ENCODE measurements around the gene WNT7A.

The WNT7A gene

GRCh38 chr3:13792051-13792490 is 87.8 kb downstream of the WNT7A start:
- Histone ChIP-seq H3K4me1 (ENCODE audit: control insufficient read depth, insufficient read depth, low read length) (no peaks in the 10 kb centered on the region), H3K27me3 (ENCODE audit: control insufficient read depth, insufficient read depth, low read length) (no peaks in the 10 kb centered on the region), H3K4me3 (ENCODE audit: low read depth, low read length) (no peak overlapping the region), H3K36me3 (ENCODE audit: control insufficient read depth, insufficient read depth, low read length) (no peaks in the 10 kb centered on the region), H3K9ac (ENCODE audit: low read depth, low read length) (no peak overlapping the region), H3K9me3 (ENCODE audit: control insufficient read depth, insufficient read depth, low read length) (no peaks in the 10 kb centered on the region)

GRCh38 chr3:13791198-13792050 is 88.4 kb downstream of the WNT7A start:
- no peaks in the 10 kb centered on the region for H3K9me3 ChIP-seq (ENCODE audit: control insufficient read depth, insufficient read depth, low read length)
- no peak overlapping the region for H3K4me3 ChIP-seq (ENCODE audit: low read depth, low read length)
- H3K9ac ChIP-seq (ENCODE audit: low read depth, low read length) = no peak overlapping the region
- H3K4me1 ChIP-seq (ENCODE audit: control insufficient read depth, insufficient read depth, low read length) = no peaks in the 10 kb centered on the region
- H3K27me3 ChIP-seq (ENCODE audit: control insufficient read depth, insufficient read depth, low read length) = no peaks in the 10 kb centered on the region
- H3K36me3 ChIP-seq (ENCODE audit: control insufficient read depth, insufficient read depth, low read length) = no peaks in the 10 kb centered on the region

GRCh38 chr3:13790376-13791197 is 89.3 kb downstream of the WNT7A start:
- H3K27me3 ChIP-seq (ENCODE audit: control insufficient read depth, insufficient read depth, low read length) = no peaks in the 10 kb centered on the region
- no peak overlapping the region for H3K4me3 ChIP-seq (ENCODE audit: low read depth, low read length)
- H3K9me3 ChIP-seq (ENCODE audit: control insufficient read depth, insufficient read depth, low read length) = no peaks in the 10 kb centered on the region

GRCh38 chr3:13788522-13789424 is 91.1 kb downstream of the WNT7A start:
- H3K27me3 ChIP-seq (ENCODE audit: control insufficient read depth, insufficient read depth, low read length) = no peaks in the 10 kb centered on the region
- no peaks in the 10 kb centered on the region for H3K9me3 ChIP-seq (ENCODE audit: control insufficient read depth, insufficient read depth, low read length)
- H3K4me3 ChIP-seq (ENCODE audit: low read depth, low read length) = no peak overlapping the region
- no peaks in the 10 kb centered on the region for H3K36me3 ChIP-seq (ENCODE audit: control insufficient read depth, insufficient read depth, low read length)
- H3K9ac ChIP-seq (ENCODE audit: low read depth, low read length) = no peak overlapping the region
- peaks cover 2% of the 10 kb centered on the region for H3K4me1 ChIP-seq (ENCODE audit: control insufficient read depth, insufficient read depth, low read length)

More at GRCh38 chr3:13790376-13791197, 89.3 kb downstream of the WNT7A start:
- no peak overlapping the region for H3K9ac ChIP-seq (ENCODE audit: low read depth, low read length)
- no peaks in the 10 kb centered on the region for H3K36me3 ChIP-seq (ENCODE audit: control insufficient read depth, insufficient read depth, low read length)
- no peaks in the 10 kb centered on the region for H3K4me1 ChIP-seq (ENCODE audit: control insufficient read depth, insufficient read depth, low read length)

GRCh38 chr3:13787533-13788132 is 92.2 kb downstream of the WNT7A start:
- Histone ChIP-seq H3K36me3 (ENCODE audit: control insufficient read depth, insufficient read depth, low read length) (no peaks in the 10 kb centered on the region), H3K4me1 (ENCODE audit: control insufficient read depth, insufficient read depth, low read length) (peaks cover 2% of the 10 kb centered on the region), H3K4me3 (ENCODE audit: low read depth, low read length) (no peak overlapping the region), H3K9ac (ENCODE audit: low read depth, low read length) (no peak overlapping the region), H3K9me3 (ENCODE audit: control insufficient read depth, insufficient read depth, low read length) (no peaks in the 10 kb centered on the region), H3K27me3 (ENCODE audit: control insufficient read depth, insufficient read depth, low read length) (no peaks in the 10 kb centered on the region)

GRCh38 chr3:13786811-13787210 is 93.1 kb downstream of the WNT7A start:
- Histone ChIP-seq H3K27me3 (ENCODE audit: control insufficient read depth, insufficient read depth, low read length) (no peaks in the 10 kb centered on the region), H3K4me1 (ENCODE audit: control insufficient read depth, insufficient read depth, low read length) (peaks cover 2% of the 10 kb centered on the region)

GRCh38 chr3:13785853-13786436 is 93.9 kb downstream of the WNT7A start:
- no peaks in the 10 kb centered on the region for H3K27me3 ChIP-seq (ENCODE audit: control insufficient read depth, insufficient read depth, low read length)
- peaks cover 2% of the 10 kb centered on the region for H3K4me1 ChIP-seq (ENCODE audit: control insufficient read depth, insufficient read depth, low read length)
- H3K36me3 ChIP-seq (ENCODE audit: control insufficient read depth, insufficient read depth, low read length) = no peaks in the 10 kb centered on the region
- no peaks in the 10 kb centered on the region for H3K9me3 ChIP-seq (ENCODE audit: control insufficient read depth, insufficient read depth, low read length)
- H3K4me3 ChIP-seq (ENCODE audit: low read depth, low read length) = no peak overlapping the region
- H3K9ac ChIP-seq (ENCODE audit: low read depth, low read length) = no peak overlapping the region

More at GRCh38 chr3:13786811-13787210, 93.1 kb downstream of the WNT7A start:
- no peaks in the 10 kb centered on the region for H3K36me3 ChIP-seq (ENCODE audit: control insufficient read depth, insufficient read depth, low read length)
- no peak overlapping the region for H3K9ac ChIP-seq (ENCODE audit: low read depth, low read length)
- H3K9me3 ChIP-seq (ENCODE audit: control insufficient read depth, insufficient read depth, low read length) = no peaks in the 10 kb centered on the region
- no peak overlapping the region for H3K4me3 ChIP-seq (ENCODE audit: low read depth, low read length)

- Histone ChIP-seq H3K9me3 (ENCODE audit: control insufficient read depth, insufficient read depth, low read length) (no peaks in the 10 kb centered on the region), H3K27me3 (ENCODE audit: control insufficient read depth, insufficient read depth, low read length) (no peaks in the 10 kb centered on the region), H3K9ac (ENCODE audit: low read depth, low read length) (no peak overlapping the region), H3K4me3 (ENCODE audit: low read depth, low read length) (no peak overlapping the region), H3K36me3 (ENCODE audit: control insufficient read depth, insufficient read depth, low read length) (no peaks in the 10 kb centered on the region), H3K4me1 (ENCODE audit: control insufficient read depth, insufficient read depth, low read length) (peaks cover 2% of the 10 kb centered on the region)
Observed at GRCh38 chr3:13785351-13785750, 94.5 kb downstream of the WNT7A start.

GRCh38 chr3:13783476-13783875 is 96.4 kb downstream of the WNT7A start:
- no peak overlapping the region for H3K9ac ChIP-seq (ENCODE audit: low read depth, low read length)
- no peak overlapping the region for H3K4me3 ChIP-seq (ENCODE audit: low read depth, low read length)
- no peaks in the 10 kb centered on the region for H3K9me3 ChIP-seq (ENCODE audit: control insufficient read depth, insufficient read depth, low read length)
- H3K27me3 ChIP-seq (ENCODE audit: control insufficient read depth, insufficient read depth, low read length) = no peaks in the 10 kb centered on the region
- peaks cover 2% of the 10 kb centered on the region for H3K4me1 ChIP-seq (ENCODE audit: control insufficient read depth, insufficient read depth, low read length)
- H3K36me3 ChIP-seq (ENCODE audit: control insufficient read depth, insufficient read depth, low read length) = no peaks in the 10 kb centered on the region

GRCh38 chr3:13782501-13782900 is 97.4 kb downstream of the WNT7A start:
- H3K27me3 ChIP-seq (ENCODE audit: control insufficient read depth, insufficient read depth, low read length) = no peaks in the 10 kb centered on the region
- H3K9me3 ChIP-seq (ENCODE audit: control insufficient read depth, insufficient read depth, low read length) = no peaks in the 10 kb centered on the region
- H3K36me3 ChIP-seq (ENCODE audit: control insufficient read depth, insufficient read depth, low read length) = no peaks in the 10 kb centered on the region
- H3K4me3 ChIP-seq (ENCODE audit: low read depth, low read length) = no peak overlapping the region
- H3K4me1 ChIP-seq (ENCODE audit: control insufficient read depth, insufficient read depth, low read length) = peaks cover 2% of the 10 kb centered on the region
- no peak overlapping the region for H3K9ac ChIP-seq (ENCODE audit: low read depth, low read length)

All from iPS-15b (cell line).